DND-41 (cell line): ENCODE measurements around the gene ABHD1.

ENCODE experiments used
- ATAC-seq: fragments of 200-7000 bp; cut with Tn5 transposase; 3 replicates; pipeline ENCODE4 v1.9.1; 2021; ENCODE audit warnings: low read depth; ENCODE audit not compliant: insufficient read depth
- DNase-seq: peaks from one replicate; pipeline ENCODE4 v3.0.0-alpha.2; 2020
- H2AFZ ChIP-seq: 2 replicates; pipeline ENCODE4 v1.6.0; 2012; ENCODE audit warnings: low read depth, low read length
- H3K27ac ChIP-seq: 2 replicates; pipeline ENCODE4 v1.5.1; 2012; ENCODE audit warnings: low read length, inconsistent platforms
- H3K27me3 ChIP-seq: fragments of 200-600 bp; sonication (generic); 2 replicates; pipeline ENCODE4 v1.6.0; 2012; ENCODE audit warnings: low read length, mild to moderate bottlenecking, inconsistent platforms; ENCODE audit not compliant: insufficient read depth, poor library complexity
- H3K36me3 ChIP-seq: 2 replicates; pipeline ENCODE4 v1.5.1; 2012; ENCODE audit warnings: low read length, inconsistent platforms; ENCODE audit not compliant: insufficient read depth
- H3K4me1 ChIP-seq: 2 replicates; pipeline ENCODE4 v1.5.1; 2012; ENCODE audit warnings: mild to moderate bottlenecking, low read length; ENCODE audit not compliant: insufficient read depth
- H3K4me2 ChIP-seq: 2 replicates; pipeline ENCODE4 v1.6.0; 2012; ENCODE audit warnings: mild to moderate bottlenecking, moderate library complexity, low read length, inconsistent platforms; ENCODE audit not compliant: insufficient read depth
- H3K4me3 ChIP-seq, 2 experiments: fragments of 200-600 bp in 1 of 2; shearing (Covaris generic) in 1 of 2; 2 replicates each; pipeline ENCODE4 v1.5.1; 2012 to 2016; ENCODE audit warnings: inconsistent platforms in 2 of 2, low read length in 2 of 2, mild to moderate bottlenecking in 2 of 2, low read depth in 1 of 2, moderate library complexity in 1 of 2
- H3K79me2 ChIP-seq: 2 replicates; pipeline ENCODE4 v1.6.0; 2012; ENCODE audit warnings: low read length, inconsistent platforms; ENCODE audit not compliant: insufficient read depth
- H3K9ac ChIP-seq: 2 replicates; pipeline ENCODE4 v1.6.0; 2012; ENCODE audit warnings: low read depth, mild to moderate bottlenecking, inconsistent platforms, low read length, moderate library complexity
- H3K9me3 ChIP-seq: 2 replicates; pipeline ENCODE4 v1.5.1; 2012; ENCODE audit warnings: low read length, moderate library complexity, mild to moderate bottlenecking, inconsistent platforms; ENCODE audit not compliant: insufficient read depth, severe bottlenecking
- H4K20me1 ChIP-seq: 2 replicates; pipeline ENCODE4 v1.6.0; 2012; ENCODE audit warnings: low read length; ENCODE audit not compliant: insufficient read depth
- CTCF ChIP-seq: IDR thresholded peaks from 2 replicates; pipeline ENCODE4 v1.5.1; 2012; ENCODE audit warnings: borderline replicate concordance, low read length, moderate library complexity, mild to moderate bottlenecking; ENCODE audit not compliant: poor library complexity, severe bottlenecking; ENCODE audit errors: extremely low read depth
- EZH2 ChIP-seq: IDR thresholded peaks from 3 replicates; pipeline ENCODE4 v1.6.1; 2012; ENCODE audit warnings: borderline replicate concordance, low read depth, mild to moderate bottlenecking, moderate library complexity, low read length, inconsistent platforms; ENCODE audit not compliant: severe bottlenecking

The ABHD1 gene

GRCh38 chr2:27137322-27137935 lies 13.8 kb downstream of the ABHD1 start:
- DNase-seq: no peak
- Histone ChIP-seq H3K4me2 (no peak overlapping the region), H3K36me3 (peaks cover 8% of the 10 kb centered on the region), H3K27me3 (peaks cover 2% of the 10 kb centered on the region), H3K27ac (no peak overlapping the region), H3K9me3 (no peaks in the 10 kb centered on the region), H3K4me3 (no peak overlapping the region), H4K20me1 (peaks cover 16% of the 10 kb centered on the region), H3K9ac (no peak overlapping the region), H3K79me2 (peaks cover 20% of the 10 kb centered on the region), H3K4me1 (peaks cover 23% of the 10 kb centered on the region), H2AFZ (no peak overlapping the region)
- no peak for TF ChIP-seq CTCF
- TF ChIP-seq EZH2: no peak
- ATAC-seq: no peak

GRCh38 chr2:27138111-27138510 lies 14.5 kb downstream of the ABHD1 start:
- Histone ChIP-seq H3K9ac (no peak overlapping the region), H3K4me2 (no peak overlapping the region), H2AFZ (no peak overlapping the region), H3K27ac (no peak overlapping the region), H3K9me3 (no peaks in the 10 kb centered on the region), H3K4me1 (peaks cover 16% of the 10 kb centered on the region), H3K4me3 (no peak overlapping the region), H3K79me2 (peaks cover 13% of the 10 kb centered on the region), H3K36me3 (peaks cover under 1% of the 10 kb centered on the region; the same call in 1 of the 2 replicates), H4K20me1 (peaks cover 9% of the 10 kb centered on the region), H3K27me3 (peaks cover 2% of the 10 kb centered on the region)
- DNase-seq: no peak
- no peak for TF ChIP-seq EZH2
- no peak for TF ChIP-seq CTCF
- ATAC-seq: no peak

GRCh38 chr2:27139310-27139709 lies 15.7 kb downstream of the ABHD1 start, which contains the start of gene PRR30:
TSS of gene PRR30 (minus strand) at chr2:27139410. CDS start at chr2:27138329, 1,081 bp downstream.
- H3K27ac ChIP-seq: no peak within 1 kb of the TSS
- peak within 1 kb of the TSS; percentile 10; the same call in 1 of the 2 replicates for H2AFZ ChIP-seq
- H3K4me1 ChIP-seq: peaks cover 8% of the 10 kb centered on the region
- H3K36me3 ChIP-seq: no peaks in the 10 kb centered on the region
- H3K4me2 ChIP-seq: no peak within 1 kb of the TSS
- no peak for ATAC-seq
- no peak within 1 kb of the TSS for H3K9ac ChIP-seq
- H3K4me3 ChIP-seq: no peak within 1 kb of the TSS
- DNase-seq: no peak
- peaks cover 6% of the 10 kb centered on the region for H3K27me3 ChIP-seq
- no peaks in the 10 kb centered on the region for H3K9me3 ChIP-seq
- no peak for TF ChIP-seq CTCF
- no peak for TF ChIP-seq EZH2
- H3K79me2 ChIP-seq: peaks cover under 1% of the 10 kb centered on the region
- no peaks in the 10 kb centered on the region for H4K20me1 ChIP-seq

- H3K27me3 ChIP-seq: peaks cover 6% of the 10 kb centered on the region
- no peak for ATAC-seq
- no peaks in the 10 kb centered on the region for H3K4me1 ChIP-seq
- no peak for DNase-seq
- H2AFZ ChIP-seq: no peak overlapping the region
- H3K4me3 ChIP-seq: no peak overlapping the region
- no peaks in the 10 kb centered on the region for H3K79me2 ChIP-seq
- H3K9me3 ChIP-seq: no peaks in the 10 kb centered on the region
- no peaks in the 10 kb centered on the region for H4K20me1 ChIP-seq
- no peak overlapping the region for H3K9ac ChIP-seq
- no peak overlapping the region for H3K27ac ChIP-seq
- TF ChIP-seq CTCF (no peak), EZH2 (no peak)
- no peaks in the 10 kb centered on the region for H3K36me3 ChIP-seq
- H3K4me2 ChIP-seq: no peak overlapping the region
These were observed 19.7 kb downstream of the ABHD1 start for GRCh38 chr2:27143285-27143684.
